H1 (cell line): ENCODE results near the gene POU6F2. TPM values are rescaled to one million over a fixed set of nuclear protein-coding genes. Genes with fewer than 3 reads are reported as not detected.

ENCODE experiments used
- CTCF ChIA-PET: fragments of 300-600 bp; sonication (Branson Sonifier 250); formaldehyde crosslinking; loops from one replicate; lab custom pipeline; 2021; ENCODE audit not compliant: partially characterized antibody; lab: Charles Lee
- POLR2A ChIA-PET: fragments of 300-600 bp; sonication (Branson Sonifier 250); formaldehyde crosslinking; loops from one replicate; lab custom pipeline; 2021; ENCODE audit warnings: inconsistent platforms; ENCODE audit not compliant: partially characterized antibody; lab: Charles Lee
- DNase-seq, 2 experiments: peaks; one replicate each; pipeline versions ENCODE4 v3.0.0 to v3.0.0-alpha.2; 2010 to 2022; ENCODE audit warnings: low spot score in 2 of 2, low read depth in 1 of 2, mixed read lengths in 1 of 2
- FAIRE-seq: peaks from 2 replicates; lab custom pipeline; 2011; peaks lifted over from hg19 to GRCh38; lab: Jason Lieb, UNC
- H2AFZ ChIP-seq: 2 replicates; pipeline ENCODE4 v1.8.1; 2012; ENCODE audit warnings: low read length, inconsistent platforms
- H2AK5ac ChIP-seq: 2 replicates; pipeline ENCODE4 v1.6.1; 2013; ENCODE audit warnings: low read depth, low read length
- H2BK120ac ChIP-seq: replicated peaks from 2 replicates; pipeline ENCODE3; 2013; ENCODE audit warnings: low read depth, low read length, inconsistent platforms
- H2BK12ac ChIP-seq: 2 replicates; pipeline ENCODE4 v1.6.1; 2013; ENCODE audit warnings: low read depth, low read length
- H2BK15ac ChIP-seq: 2 replicates; pipeline ENCODE4 v1.6.1; 2013; ENCODE audit warnings: low read length
- H2BK20ac ChIP-seq: 2 replicates; pipeline ENCODE4 v1.6.1; 2013; ENCODE audit warnings: low read length
- H2BK5ac ChIP-seq: 2 replicates; pipeline ENCODE4 v1.6.1; 2013; ENCODE audit warnings: low read depth, low read length
- H3K14ac ChIP-seq: 2 replicates; pipeline ENCODE4 v1.6.1; 2013; ENCODE audit warnings: inconsistent platforms; ENCODE audit not compliant: insufficient read length
- H3K18ac ChIP-seq: 2 replicates; pipeline ENCODE4 v1.6.1; 2013; ENCODE audit warnings: low read length; ENCODE audit errors: extremely low read depth
- H3K23ac ChIP-seq: 2 replicates; pipeline ENCODE4 v1.6.1; 2013; ENCODE audit warnings: inconsistent platforms; ENCODE audit not compliant: insufficient read length
- H3K23me2 ChIP-seq: 2 replicates; pipeline ENCODE4 v1.6.1; 2013; ENCODE audit warnings: low read depth, low read length
- H3K27ac ChIP-seq: 2 replicates; pipeline ENCODE4 v1.6.1; 2011; ENCODE audit warnings: low read depth, low read length, inconsistent platforms
- H3K27me3 ChIP-seq, 4 experiments: replicated peaks in 1 of 4; 1 replicate in 1 of 4; 2 replicates in 3 of 4; pipeline versions ENCODE4 v1.6.1 to v1.8.1; 2011 to 2013; ENCODE audit warnings: low read length in 3 of 4, mild to moderate bottlenecking in 3 of 4, inconsistent platforms in 2 of 4, mixed read lengths in 2 of 4, moderate library complexity in 1 of 4; ENCODE audit not compliant: control insufficient read depth in 3 of 4, insufficient read depth in 3 of 4; ENCODE audit errors: extremely low read depth in 1 of 4
- H3K36me3 ChIP-seq, 4 experiments: 2 replicates each; pipeline versions ENCODE4 v1.6.1 to v1.8.1; 2011 to 2013; ENCODE audit warnings: mild to moderate bottlenecking in 4 of 4, low read length in 3 of 4, moderate library complexity in 2 of 4, control low read depth in 1 of 4, inconsistent platforms in 1 of 4; ENCODE audit not compliant: insufficient read depth in 4 of 4, control insufficient read depth in 2 of 4
- H3K4ac ChIP-seq: replicated peaks from 2 replicates; pipeline ENCODE3; 2013; ENCODE audit warnings: low read length, low read depth, mixed read lengths, inconsistent platforms; ENCODE audit not compliant: insufficient read length
- H3K4me1 ChIP-seq, 4 experiments: replicated peaks in 1 of 4; 1 replicate in 1 of 4; 2 replicates in 3 of 4; pipeline versions ENCODE4 v1.6.1 to v1.8.1; 2011 to 2013; ENCODE audit warnings: low read length in 3 of 4, inconsistent platforms in 2 of 4, mixed read lengths in 1 of 4; ENCODE audit not compliant: insufficient read depth in 4 of 4, control insufficient read depth in 3 of 4
- H3K4me2 ChIP-seq, 2 experiments: 2 replicates each; pipeline versions ENCODE4 v1.6.1 to v1.8.1; 2011 to 2013; ENCODE audit warnings: low read depth in 2 of 2, low read length in 2 of 2, control low read depth in 1 of 2, inconsistent platforms in 1 of 2, mild to moderate bottlenecking in 1 of 2; ENCODE audit not compliant: insufficient read depth in 1 of 2
- H3K4me3 ChIP-seq, 4 experiments: fragments of 200-600, 300-600 bp in 1 of 4; sonication (generic), shearing (Covaris generic), sonication (Bioruptor Twin) in 1 of 4; 2 replicates each; pipeline versions ENCODE4 v1.5.1 to v1.8.1; 2011 to 2016; ENCODE audit warnings: low read length in 4 of 4, low read depth in 3 of 4, control low read depth in 2 of 4, inconsistent platforms in 2 of 4, mild to moderate bottlenecking in 2 of 4, mixed read lengths in 1 of 4, moderate library complexity in 1 of 4; ENCODE audit not compliant: insufficient read depth in 2 of 4; ENCODE audit errors: extremely low read depth in 1 of 4
- H3K56ac ChIP-seq: replicated peaks from 2 replicates; pipeline ENCODE3; 2013; ENCODE audit warnings: low read depth, mild to moderate bottlenecking, mixed read lengths, low read length, inconsistent platforms; ENCODE audit not compliant: insufficient read length
- H3K79me1 ChIP-seq: 2 replicates; pipeline ENCODE4 v1.6.1; 2013; ENCODE audit warnings: low read depth, low read length, control low read depth
- H3K79me2 ChIP-seq, 2 experiments: 2 replicates each; pipeline versions ENCODE4 v1.6.1 to v1.8.1; 2012 to 2013; ENCODE audit warnings: low read length in 2 of 2, mild to moderate bottlenecking in 2 of 2, inconsistent platforms in 1 of 2; ENCODE audit not compliant: insufficient read depth in 2 of 2, control insufficient read depth in 1 of 2
- H3K9ac ChIP-seq, 4 experiments: replicated peaks in 1 of 4; 1 replicate in 1 of 4; 2 replicates in 3 of 4; pipeline versions ENCODE4 v1.6.1 to v1.8.1; 2011 to 2013; ENCODE audit warnings: low read depth in 3 of 4, low read length in 3 of 4, control low read depth in 2 of 4, mild to moderate bottlenecking in 2 of 4, moderate library complexity in 2 of 4, inconsistent platforms in 1 of 4; ENCODE audit errors: extremely low read depth in 1 of 4
- H3K9me3 ChIP-seq, 2 experiments: 2 replicates each; pipeline versions ENCODE4 v1.6.1 to v1.8.1; 2012 to 2013; ENCODE audit warnings: mild to moderate bottlenecking in 2 of 2, moderate library complexity in 2 of 2, control low read depth in 1 of 2, inconsistent platforms in 1 of 2, low read depth in 1 of 2, low read length in 1 of 2, mixed read lengths in 1 of 2; ENCODE audit not compliant: insufficient read depth in 2 of 2
- H4K20me1 ChIP-seq, 2 experiments: replicated peaks in 1 of 2; 2 replicates each; pipeline versions ENCODE3 to v1.8.1; 2011 to 2013; ENCODE audit warnings: inconsistent platforms in 2 of 2, low read length in 2 of 2, mild to moderate bottlenecking in 1 of 2; ENCODE audit not compliant: insufficient read depth in 2 of 2, control insufficient read depth in 1 of 2
- H4K5ac ChIP-seq: 2 replicates; pipeline ENCODE4 v1.6.1; 2013; ENCODE audit warnings: low read length, low read depth, mixed read lengths, inconsistent platforms; ENCODE audit not compliant: insufficient read length
- H4K8ac ChIP-seq: 2 replicates; pipeline ENCODE4 v1.8.0; 2013; ENCODE audit warnings: mild to moderate bottlenecking, moderate library complexity, low read length, inconsistent platforms; ENCODE audit not compliant: insufficient read depth; ENCODE audit errors: extremely low read depth
- H4K91ac ChIP-seq: replicated peaks from 2 replicates; pipeline ENCODE3; 2013; ENCODE audit warnings: low read length, mixed read lengths, inconsistent platforms; ENCODE audit not compliant: insufficient read length
- ASH2L ChIP-seq: fragments of 200-600, 300-600 bp; sonication (generic); IDR thresholded peaks from one replicate; pipeline ENCODE4 v1.7.1; 2017; ENCODE audit warnings: low read length
- BACH1 ChIP-seq: IDR thresholded peaks from 2 replicates; pipeline ENCODE4 v1.6.1; 2012; ENCODE audit warnings: low read length, improper control_type of control experiment
- BCL11A ChIP-seq, 2 experiments: IDR thresholded peaks; one replicate each; pipeline ENCODE4 v1.6.1; 2011; ENCODE audit warnings: low read depth in 2 of 2, low read length in 2 of 2, mild to moderate bottlenecking in 2 of 2
- EGR1 ChIP-seq: IDR thresholded peaks from 2 replicates; pipeline ENCODE4 v1.6.1; 2011; ENCODE audit warnings: low read depth, low read length, borderline replicate concordance
- KDM5A ChIP-seq: fragments of 200-600 bp; IDR thresholded peaks from 2 replicates; pipeline ENCODE4 v1.7.1; 2012; ENCODE audit warnings: mild to moderate bottlenecking, low read length, inconsistent platforms, mixed read lengths
- MAX ChIP-seq: IDR thresholded peaks from 2 replicates; pipeline ENCODE4 v1.6.1; 2012; ENCODE audit warnings: inconsistent platforms
- SP2 ChIP-seq: IDR thresholded peaks from 2 replicates; pipeline ENCODE4 v1.6.1; 2012; ENCODE audit warnings: mild to moderate bottlenecking, low read length, inconsistent platforms
- SRF ChIP-seq: IDR thresholded peaks from 2 replicates; pipeline ENCODE4 v1.6.1; 2011; ENCODE audit warnings: mild to moderate bottlenecking, low read depth, low read length, moderate library complexity
- SUZ12 ChIP-seq: fragments of 200-600 bp; sonication (generic); IDR thresholded peaks from 2 replicates; pipeline ENCODE4 v1.6.1; 2012; ENCODE audit warnings: mild to moderate bottlenecking, inconsistent platforms, low read length, moderate library complexity, mixed read lengths
- TAF7 ChIP-seq: optimal IDR thresholded peaks from 2 replicates; pipeline ENCODE3; 2011; ENCODE audit warnings: low read depth, mild to moderate bottlenecking, inconsistent platforms, low read length, moderate library complexity, borderline replicate concordance
- TBP ChIP-seq: IDR thresholded peaks from 2 replicates; pipeline ENCODE4 v1.6.1; 2011; ENCODE audit warnings: low read depth, low read length, improper control_type of control experiment
- WGBS, 2 experiments: shearing (Covaris generic) in 1 of 2; methylation state at CpG; one replicate each; pipeline versions ENCODE4 v1.1.6 to v1.1.7; 2013 to 2015; ENCODE audit warnings: low lambda C conversion rate in 2 of 2, mixed read lengths in 2 of 2, inconsistent platforms in 1 of 2, low coverage in 1 of 2, missing lambda C conversion rate in 1 of 2; ENCODE audit not compliant: insufficient replicate concordance in 2 of 2, insufficient coverage in 1 of 2, insufficient read length in 1 of 2; ENCODE audit errors: extremely low coverage in 1 of 2, missing lambda C conversion rate in 1 of 2; 5-methylcytosine and 5-hydroxymethylcytosine counted together
- polyA plus RNA-seq, 7 experiments: library from polyadenylated mRNA; depleted of rRNA in 3 of 7; stranded (reverse) in 5 of 7; unstranded in 2 of 7; fragments of >200 nt in 5 of 7; fragments of 200-250 nt in 2 of 7; gene quantifications; 1 replicate in 5 of 7; 2 replicates in 1 of 7; 4 replicates in 1 of 7; pipeline versions ENCODE4 v1.2.1 to v1.2.3, GENCODE V29; 2011 to 2013; ENCODE audit warnings: missing spikeins in 2 of 7, mixed read lengths in 2 of 7
- total RNA-seq: library from RNA; stranded (reverse); fragmentation: NEBNext Ultra II Directional; extraction: Animal tissue kit (Norgen Biotek cat#: 25700); gene quantifications from 2 replicates; pipeline ENCODE4 v1.2.1, GENCODE V29; 2021
- TF ChIP-seq, protein P1 (sequence below), 3 experiments: IDR thresholded peaks; 1 replicate in 2 of 3; 2 replicates in 1 of 3; pipeline versions ENCODE4 v1.5.1 to v1.6.1; 2011; ENCODE audit warnings: low read length in 3 of 3, mild to moderate bottlenecking in 3 of 3, inconsistent platforms in 2 of 3, low read depth in 1 of 3, moderate library complexity in 1 of 3; ENCODE audit not compliant: insufficient read depth in 1 of 3; ENCODE audit errors: control extremely low read depth in 1 of 3

Gene POU6F2
- total and polyA plus RNA-seq, 2 of the 8 experiments (the other 6 are each of a cell fraction or from before 2014, with no cell fraction given): 1.1 to 2.0 TPM

- H3K36me3 ChIP-seq: no peaks in the 10 kb centered on the region
- CTCF ChIA-PET: interaction anchor here (1.0 kb wide), 1 partner anchor 8 kb away, joined by 3 read pairs; no protein-coding TSS in a partner anchor
- no peak overlapping the region for H3K4me3 ChIP-seq
- H3K27ac ChIP-seq: no peak overlapping the region
- no peak overlapping the region for H3K4ac ChIP-seq
- H2AK5ac ChIP-seq: no peak overlapping the region
- no peak for DNase-seq
- no peaks in the 10 kb centered on the region for H3K27me3 ChIP-seq
- no peak overlapping the region for H3K23ac ChIP-seq
- no peak overlapping the region for H3K4me2 ChIP-seq
- H3K9ac ChIP-seq: no peak overlapping the region
- no peak overlapping the region for H4K91ac ChIP-seq
- no peak overlapping the region for H2BK120ac ChIP-seq
- H3K23me2 ChIP-seq: no peaks in the 10 kb centered on the region
- H2BK12ac ChIP-seq: no peak overlapping the region
- H4K20me1 ChIP-seq: no peaks in the 10 kb centered on the region
- H3K18ac ChIP-seq: no peak overlapping the region
- no peak overlapping the region for H2BK5ac ChIP-seq
- no peak overlapping the region for H3K56ac ChIP-seq
- H2BK15ac ChIP-seq: no peak overlapping the region
- H2BK20ac ChIP-seq: no peak overlapping the region
- H4K5ac ChIP-seq: no peak overlapping the region
- no peak for FAIRE-seq
- no peaks in the 10 kb centered on the region for H3K9me3 ChIP-seq
- H3K79me1 ChIP-seq: no peaks in the 10 kb centered on the region
- WGBS, 2 experiments: 87% methylated on average over 5 of the region's 5 CpGs; no CpG with 5 or more reads in 1 of the 2 experiments
- H4K8ac ChIP-seq: no peak overlapping the region
- H3K14ac ChIP-seq: no peak overlapping the region
- POLR2A ChIA-PET: no interaction called here
- no peaks in the 10 kb centered on the region for H3K4me1 ChIP-seq
- no peak overlapping the region for H2AFZ ChIP-seq
- no peaks in the 10 kb centered on the region for H3K79me2 ChIP-seq
- no peak for TF ChIP-seq BACH1
- TF ChIP-seq TAF7: no peak
- TF ChIP-seq SRF: no peak
- no peak for TF ChIP-seq TBP
- TF ChIP-seq SP2: no peak
- TF ChIP-seq MAX: no peak
- TF ChIP-seq ASH2L: no peak
- no peak for TF ChIP-seq SUZ12
- TF ChIP-seq BCL11A (IDR thresholded peaks at IDR 0.05; ENCODE audit: low read depth in 2 of 2, low read length in 2 of 2): no peak
- no peak for TF ChIP-seq EGR1
- TF ChIP-seq, protein P1, sequence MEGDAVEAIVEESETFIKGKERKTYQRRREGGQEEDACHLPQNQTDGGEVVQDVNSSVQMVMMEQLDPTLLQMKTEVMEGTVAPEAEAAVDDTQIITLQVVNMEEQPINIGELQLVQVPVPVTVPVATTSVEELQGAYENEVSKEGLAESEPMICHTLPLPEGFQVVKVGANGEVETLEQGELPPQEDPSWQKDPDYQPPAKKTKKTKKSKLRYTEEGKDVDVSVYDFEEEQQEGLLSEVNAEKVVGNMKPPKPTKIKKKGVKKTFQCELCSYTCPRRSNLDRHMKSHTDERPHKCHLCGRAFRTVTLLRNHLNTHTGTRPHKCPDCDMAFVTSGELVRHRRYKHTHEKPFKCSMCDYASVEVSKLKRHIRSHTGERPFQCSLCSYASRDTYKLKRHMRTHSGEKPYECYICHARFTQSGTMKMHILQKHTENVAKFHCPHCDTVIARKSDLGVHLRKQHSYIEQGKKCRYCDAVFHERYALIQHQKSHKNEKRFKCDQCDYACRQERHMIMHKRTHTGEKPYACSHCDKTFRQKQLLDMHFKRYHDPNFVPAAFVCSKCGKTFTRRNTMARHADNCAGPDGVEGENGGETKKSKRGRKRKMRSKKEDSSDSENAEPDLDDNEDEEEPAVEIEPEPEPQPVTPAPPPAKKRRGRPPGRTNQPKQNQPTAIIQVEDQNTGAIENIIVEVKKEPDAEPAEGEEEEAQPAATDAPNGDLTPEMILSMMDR (IDR thresholded peaks at IDR 0.05; ENCODE audit: control extremely low read depth in 1 of 3, insufficient read depth in 1 of 3, low read depth in 1 of 3, low read length in 3 of 3): no peak
- TF ChIP-seq KDM5A: no peak
Observed at GRCh38 chr7:39195967-39196366, 218.3 kb downstream of the POU6F2 start.
